IMR-90 (cell line): Measurements from ENCODE around the gene DDX4. TPM values are rescaled to one million over a fixed set of nuclear protein-coding genes. Genes with fewer than 3 reads are reported as not detected.

Source experiments
- ATAC-seq: fragments of 200-7000 bp; cut with Tn5 transposase; 2 replicates; pipeline ENCODE4 v1.9.1; 2020; ENCODE audit warnings: low read depth, mild to moderate bottlenecking, moderate library complexity
- BruUV-seq: library from RNA; stranded (reverse); fragments of 400-500 nt; replicated peaks from 2 replicates; lab custom pipeline; 2021; lab: Mats Ljungman, UMichigan
- CTCF ChIA-PET: fragments of 300-600 bp; formaldehyde crosslinking; extraction: SDS; loops from one replicate; lab custom pipeline; 2021; ENCODE audit warnings: antibody characterized with exemption; lab: Yijun Ruan, JAX
- POLR2A ChIA-PET: fragments of 300-600 bp; sonication (Branson Sonifier 250); formaldehyde crosslinking; loops from one replicate; lab custom pipeline; 2022; ENCODE audit warnings: antibody characterized with exemption; ENCODE audit not compliant: unreplicated experiment; lab: Charles Lee
- DNase-seq: peaks from one replicate; pipeline ENCODE4 v3.0.0; 2013
- H2AFZ ChIP-seq: replicated peaks from 2 replicates; pipeline ENCODE3; 2013; ENCODE audit warnings: low read length, mild to moderate bottlenecking; ENCODE audit not compliant: poor library complexity
- H2AK5ac ChIP-seq: 2 replicates; pipeline ENCODE4 v1.6.1; 2013; ENCODE audit warnings: low read depth, low read length, inconsistent platforms
- H2AK9ac ChIP-seq: replicated peaks from 2 replicates; pipeline ENCODE3; 2013; ENCODE audit warnings: mild to moderate bottlenecking, low read depth, low read length, moderate library complexity; ENCODE audit not compliant: poor library complexity
- H2BK120ac ChIP-seq: 2 replicates; pipeline ENCODE4 v1.6.1; 2013; ENCODE audit warnings: low read depth, low read length, inconsistent platforms
- H2BK15ac ChIP-seq: 3 replicates; pipeline ENCODE4 v1.6.1; 2013; ENCODE audit warnings: low read depth, low read length, inconsistent platforms
- H2BK20ac ChIP-seq: 2 replicates; pipeline ENCODE4 v1.6.1; 2013; ENCODE audit warnings: low read depth, mild to moderate bottlenecking, inconsistent platforms, low read length, moderate library complexity
- H2BK5ac ChIP-seq: 2 replicates; pipeline ENCODE4 v1.6.1; 2013; ENCODE audit warnings: mild to moderate bottlenecking, low read depth, low read length, inconsistent platforms; ENCODE audit not compliant: poor library complexity, severe bottlenecking
- H3K14ac ChIP-seq: replicated peaks from 2 replicates; pipeline ENCODE4 v1.6.1; 2013; ENCODE audit warnings: low read depth, low read length, inconsistent platforms
- H3K18ac ChIP-seq: 2 replicates; pipeline ENCODE4 v1.6.1; 2013; ENCODE audit warnings: low read depth, low read length, control low read depth
- H3K23ac ChIP-seq: 2 replicates; pipeline ENCODE4 v1.6.1; 2013; ENCODE audit warnings: low read depth, low read length, inconsistent platforms
- H3K27ac ChIP-seq: 2 replicates; pipeline ENCODE4 v1.5.1; 2013; ENCODE audit warnings: mild to moderate bottlenecking, control low read depth, low read length; ENCODE audit not compliant: insufficient read depth
- H3K27me3 ChIP-seq: 2 replicates; pipeline ENCODE4 v1.6.1; 2013; ENCODE audit warnings: low read length; ENCODE audit not compliant: control insufficient read depth, insufficient read depth
- H3K36me3 ChIP-seq: 2 replicates; pipeline ENCODE4 v1.6.1; 2013; ENCODE audit warnings: low read length, mixed read lengths; ENCODE audit not compliant: control insufficient read depth, insufficient read depth
- H3K4ac ChIP-seq: 2 replicates; pipeline ENCODE4 v1.6.1; 2013; ENCODE audit warnings: low read depth, low read length, inconsistent platforms
- H3K4me1 ChIP-seq: 2 replicates; pipeline ENCODE4 v1.6.1; 2013; ENCODE audit warnings: low read length, mixed read lengths; ENCODE audit not compliant: control insufficient read depth, insufficient read depth
- H3K4me2 ChIP-seq: 2 replicates; pipeline ENCODE4 v1.6.1; 2013; ENCODE audit warnings: low read depth, mild to moderate bottlenecking, control low read depth, low read length, moderate library complexity
- H3K4me3 ChIP-seq: 2 replicates; pipeline ENCODE4 v1.5.1; 2013; ENCODE audit warnings: low read depth, mild to moderate bottlenecking, control low read depth, low read length, moderate library complexity; ENCODE audit not compliant: insufficient read depth
- H3K56ac ChIP-seq: 2 replicates; pipeline ENCODE4 v1.6.1; 2013; ENCODE audit warnings: low read length, inconsistent platforms; ENCODE audit not compliant: insufficient read depth; ENCODE audit errors: extremely low read depth
- H3K79me1 ChIP-seq, 2 experiments: 2 replicates each; pipeline ENCODE4 v1.6.1; 2013; ENCODE audit warnings: low read length in 2 of 2, inconsistent platforms in 1 of 2, low read depth in 1 of 2
- H3K9ac ChIP-seq: 2 replicates; pipeline ENCODE4 v1.6.1; 2013; ENCODE audit warnings: low read depth, low read length, control low read depth
- H3K9me1 ChIP-seq: 2 replicates; pipeline ENCODE4 v1.6.1; 2013; ENCODE audit warnings: low read length, inconsistent platforms; ENCODE audit not compliant: insufficient read depth
- H3K9me3 ChIP-seq: 2 replicates; pipeline ENCODE4 v1.6.1; 2013; ENCODE audit warnings: low read length; ENCODE audit not compliant: control insufficient read depth, insufficient read depth
- H4K20me1 ChIP-seq: 2 replicates; pipeline ENCODE4 v1.6.1; 2013; ENCODE audit warnings: low read length, inconsistent platforms; ENCODE audit not compliant: insufficient read depth
- H4K5ac ChIP-seq: 2 replicates; pipeline ENCODE4 v1.6.1; 2013; ENCODE audit warnings: mild to moderate bottlenecking, low read depth, low read length, control low read depth
- H4K8ac ChIP-seq, 2 experiments: 2 replicates each; pipeline ENCODE4 v1.6.1; 2013; ENCODE audit warnings: low read depth in 2 of 2, low read length in 2 of 2, control low read depth in 1 of 2, inconsistent platforms in 1 of 2
- H4K91ac ChIP-seq: 2 replicates; pipeline ENCODE4 v1.6.1; 2013; ENCODE audit warnings: low read depth, low read length, inconsistent platforms; ENCODE audit not compliant: insufficient read depth
- BHLHE40 ChIP-seq: fragments of 150-350 bp; IDR thresholded peaks from 2 replicates; pipeline ENCODE4 v1.6.1; 2016; ENCODE audit warnings: mild to moderate bottlenecking, low read depth, low read length
- CEBPB ChIP-seq: IDR thresholded peaks from 2 replicates; pipeline ENCODE4 v1.6.1; 2012; ENCODE audit warnings: low read depth, low read length, improper control_type of control experiment
- CHD1 ChIP-seq: IDR thresholded peaks from 2 replicates; pipeline ENCODE4 v1.6.1; 2012; ENCODE audit warnings: low read depth, low read length, improper control_type of control experiment
- FOS ChIP-seq: fragments of 150-350 bp; IDR thresholded peaks from 2 replicates; pipeline ENCODE4 v1.6.1; 2016; ENCODE audit warnings: low read depth, low read length
- MAZ ChIP-seq: IDR thresholded peaks from 2 replicates; pipeline ENCODE4 v1.6.1; 2012; ENCODE audit warnings: low read depth, mild to moderate bottlenecking, low read length, improper control_type of control experiment, moderate library complexity, borderline replicate concordance
- MXI1 ChIP-seq: IDR thresholded peaks from 2 replicates; pipeline ENCODE4 v1.6.1; 2012; ENCODE audit warnings: low read depth, mild to moderate bottlenecking, low read length, moderate library complexity, borderline replicate concordance
- NFE2L2 ChIP-seq: fragments of 150-350 bp; IDR thresholded peaks from 2 replicates; pipeline ENCODE4 v1.6.1; 2016; ENCODE audit warnings: low read depth, mild to moderate bottlenecking, low read length
- RAD21 ChIP-seq: IDR thresholded peaks from 2 replicates; pipeline ENCODE4 v1.6.1; 2012; ENCODE audit warnings: low read length, improper control_type of control experiment
- RCOR1 ChIP-seq: IDR thresholded peaks from 2 replicates; pipeline ENCODE4 v1.6.1; 2012; ENCODE audit warnings: mild to moderate bottlenecking, low read length, improper control_type of control experiment; ENCODE audit not compliant: insufficient replicate concordance
- RFX5 ChIP-seq: IDR thresholded peaks from 2 replicates; pipeline ENCODE4 v1.8.0; 2012; ENCODE audit warnings: low read depth, mild to moderate bottlenecking, low read length, moderate library complexity
- SMC3 ChIP-seq: fragments of 150-350 bp; IDR thresholded peaks from 2 replicates; pipeline ENCODE4 v1.6.1; 2016; ENCODE audit warnings: low read depth, mild to moderate bottlenecking, antibody characterized with exemption, low read length, moderate library complexity
- WGBS, 2 experiments: methylation state at CpG; one replicate each; pipeline versions ENCODE4 v1.1.5 to v1.1.7; 2013; ENCODE audit warnings: missing lambda C conversion rate in 2 of 2; ENCODE audit not compliant: insufficient read length in 1 of 2; ENCODE audit errors: extremely low coverage in 2 of 2; 5-methylcytosine and 5-hydroxymethylcytosine counted together
- dilution Hi-C: fragments of 300-500 bp; cut with HindIII; formaldehyde crosslinking; loops from one replicate; pipeline ENCODE4 v1.14.3; 2018; ENCODE audit warnings: low sequenced_read_pairs; ENCODE audit not compliant: unreplicated experiment
- in situ Hi-C: fragments of 300-500 bp; cut with MboI; formaldehyde crosslinking; loops from 3 replicates; pipeline ENCODE4 v1.14.3; 2019; ENCODE audit warnings: low sequenced_read_pairs, inconsistent platforms, mixed read lengths
- intact Hi-C: fragments of 100-400 bp; cut with micrococcal nuclease; formaldehyde crosslinking; loops from 2 replicates; pipeline ENCODE4 v1.10.0; 2022
- polyA plus RNA-seq, 3 experiments: library from polyadenylated mRNA; depleted of rRNA; stranded (reverse); fragments of >200 nt; gene quantifications; 2 replicates each; pipeline ENCODE4 v1.2.3, GENCODE V29; 2012; ENCODE audit warnings: low replicate concordance in 1 of 3
- total RNA-seq: library from RNA; depleted of rRNA; stranded (reverse); fragments of >200 nt; gene quantifications from 2 replicates; pipeline ENCODE4 v1.2.3, GENCODE V29; 2012
- TF ChIP-seq, protein P1 (sequence below): conservative IDR thresholded peaks from 2 replicates; pipeline ENCODE4 v1.5.1; 2012; ENCODE audit warnings: mild to moderate bottlenecking, low read depth, low read length, improper control_type of control experiment
- TF ChIP-seq, protein P2 (sequence below): fragments of 150-350 bp; IDR thresholded peaks from 2 replicates; pipeline ENCODE4 v1.6.1; 2016; ENCODE audit warnings: low read depth, mild to moderate bottlenecking, low read length, moderate library complexity, borderline replicate concordance
- TF ChIP-seq, protein P3 (sequence below): fragments of 150-350 bp; IDR thresholded peaks from 2 replicates; pipeline ENCODE4 v1.6.1; 2017; ENCODE audit warnings: mild to moderate bottlenecking, antibody characterized with exemption, low read length, low read depth

The DDX4 gene
- total and polyA plus RNA-seq, 2 of the 4 experiments (the other 2 are of a cell fraction), result not detected

- ATAC-seq, result no peak
- WGBS, 2 experiments, result no CpG with 5 or more reads among the region's 1 CpG
- H3K9me3 ChIP-seq, result no peaks in the 10 kb centered on the region
These were observed 85.4 kb downstream of the DDX4 start for GRCh38 chr5:55823151-55823796.

More at GRCh38 chr5:55823151-55823796, 85.4 kb downstream of the DDX4 start:
- Histone ChIP-seq H3K36me3 (no peaks in the 10 kb centered on the region), H4K91ac (no peak overlapping the region), H2BK5ac (no peak overlapping the region), H3K4me2 (no peak overlapping the region), H3K79me1 (no peaks in the 10 kb centered on the region), H2AFZ (no peak overlapping the region), H2AK5ac (no peak overlapping the region), H2AK9ac (no peak overlapping the region), H3K4me1 (no peaks in the 10 kb centered on the region), H2BK120ac (no peak overlapping the region), H3K9ac (no peak overlapping the region), H4K5ac (no peak overlapping the region), H3K14ac (no peak overlapping the region), H3K23ac (no peak overlapping the region), H2BK20ac (no peak overlapping the region), H3K9me1 (no peaks in the 10 kb centered on the region), H3K4me3 (no peak overlapping the region), H3K4ac (no peak overlapping the region), H3K27ac (no peak overlapping the region), H3K27me3 (peaks cover 28% of the 10 kb centered on the region), H2BK15ac (no peak overlapping the region), H4K20me1 (no peaks in the 10 kb centered on the region), H3K56ac (no peak overlapping the region), H4K8ac (no peak overlapping the region), H3K18ac (no peak overlapping the region)
- POLR2A ChIA-PET, result no interaction called here
- DNase-seq, result no peak
- no TSS peak for BruUV-seq
- TF ChIP-seq MXI1, result no peak
- no peak for TF ChIP-seq BHLHE40
- no peak for TF ChIP-seq MAZ
- no peak for TF ChIP-seq NFE2L2
- no peak for TF ChIP-seq FOS
- TF ChIP-seq, protein P1, sequence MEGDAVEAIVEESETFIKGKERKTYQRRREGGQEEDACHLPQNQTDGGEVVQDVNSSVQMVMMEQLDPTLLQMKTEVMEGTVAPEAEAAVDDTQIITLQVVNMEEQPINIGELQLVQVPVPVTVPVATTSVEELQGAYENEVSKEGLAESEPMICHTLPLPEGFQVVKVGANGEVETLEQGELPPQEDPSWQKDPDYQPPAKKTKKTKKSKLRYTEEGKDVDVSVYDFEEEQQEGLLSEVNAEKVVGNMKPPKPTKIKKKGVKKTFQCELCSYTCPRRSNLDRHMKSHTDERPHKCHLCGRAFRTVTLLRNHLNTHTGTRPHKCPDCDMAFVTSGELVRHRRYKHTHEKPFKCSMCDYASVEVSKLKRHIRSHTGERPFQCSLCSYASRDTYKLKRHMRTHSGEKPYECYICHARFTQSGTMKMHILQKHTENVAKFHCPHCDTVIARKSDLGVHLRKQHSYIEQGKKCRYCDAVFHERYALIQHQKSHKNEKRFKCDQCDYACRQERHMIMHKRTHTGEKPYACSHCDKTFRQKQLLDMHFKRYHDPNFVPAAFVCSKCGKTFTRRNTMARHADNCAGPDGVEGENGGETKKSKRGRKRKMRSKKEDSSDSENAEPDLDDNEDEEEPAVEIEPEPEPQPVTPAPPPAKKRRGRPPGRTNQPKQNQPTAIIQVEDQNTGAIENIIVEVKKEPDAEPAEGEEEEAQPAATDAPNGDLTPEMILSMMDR, result no peak
- TF ChIP-seq RFX5, result no peak
- no peak for TF ChIP-seq RCOR1
- no peak for TF ChIP-seq CHD1
- no peak for TF ChIP-seq RAD21
- no peak for TF ChIP-seq SMC3
- TF ChIP-seq CEBPB, result no peak
- TF ChIP-seq, protein P2, sequence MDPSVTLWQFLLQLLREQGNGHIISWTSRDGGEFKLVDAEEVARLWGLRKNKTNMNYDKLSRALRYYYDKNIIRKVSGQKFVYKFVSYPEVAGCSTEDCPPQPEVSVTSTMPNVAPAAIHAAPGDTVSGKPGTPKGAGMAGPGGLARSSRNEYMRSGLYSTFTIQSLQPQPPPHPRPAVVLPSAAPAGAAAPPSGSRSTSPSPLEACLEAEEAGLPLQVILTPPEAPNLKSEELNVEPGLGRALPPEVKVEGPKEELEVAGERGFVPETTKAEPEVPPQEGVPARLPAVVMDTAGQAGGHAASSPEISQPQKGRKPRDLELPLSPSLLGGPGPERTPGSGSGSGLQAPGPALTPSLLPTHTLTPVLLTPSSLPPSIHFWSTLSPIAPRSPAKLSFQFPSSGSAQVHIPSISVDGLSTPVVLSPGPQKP, result no peak
- TF ChIP-seq, protein P3, sequence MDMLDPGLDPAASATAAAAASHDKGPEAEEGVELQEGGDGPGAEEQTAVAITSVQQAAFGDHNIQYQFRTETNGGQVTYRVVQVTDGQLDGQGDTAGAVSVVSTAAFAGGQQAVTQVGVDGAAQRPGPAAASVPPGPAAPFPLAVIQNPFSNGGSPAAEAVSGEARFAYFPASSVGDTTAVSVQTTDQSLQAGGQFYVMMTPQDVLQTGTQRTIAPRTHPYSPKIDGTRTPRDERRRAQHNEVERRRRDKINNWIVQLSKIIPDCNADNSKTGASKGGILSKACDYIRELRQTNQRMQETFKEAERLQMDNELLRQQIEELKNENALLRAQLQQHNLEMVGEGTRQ, result no peak
- intact Hi-C loops, result no loop called here
- dilution Hi-C loops, result no loop called here
- CTCF ChIA-PET, result no interaction called here
- in situ Hi-C loops, result no loop called here
